ENCODE results near the gene SPNS3. TPM values are rescaled to one million over a fixed set of nuclear protein-coding genes. Genes with fewer than 3 reads are reported as not detected.

The SPNS3 gene
- total RNA-seq, 1 experiment from 2014 or later: 0.37 TPM

- BruUV-seq (replicated peaks): no TSS peak
- Histone ChIP-seq H3K9ac (ENCODE audit: low read length) (no peak overlapping the region), H3K9me3 (ENCODE audit: control insufficient read depth in 1 of 2, insufficient read depth in 1 of 2, low read depth in 1 of 2, low read length in 2 of 2) (no peaks in the 10 kb centered on the region), H3K36me3 (ENCODE audit: control insufficient read depth in 1 of 2, insufficient read depth in 2 of 2, low read length in 2 of 2) (no peaks in the 10 kb centered on the region), H3K4me1 (ENCODE audit: control insufficient read depth in 1 of 2, insufficient read depth in 2 of 2, low read length in 2 of 2) (peaks cover 29 to 52% of the 10 kb centered on the region in 2 experiments), H3K4me3 (replicated peaks in 1 of 2; ENCODE audit: low read depth in 1 of 2, low read length in 2 of 2) (no peak overlapping the region), H2AFZ (ENCODE audit: low read depth, low read length, poor library complexity, severe bottlenecking) (no peak overlapping the region), H3K4me2 (ENCODE audit: low read length) (no peak overlapping the region), H3K9me2 (ENCODE audit: insufficient read depth) (no peaks in the 10 kb centered on the region), H3K79me2 (ENCODE audit: insufficient read depth, low read length) (no peaks in the 10 kb centered on the region), H3K27me3 (ENCODE audit: insufficient read depth, low read length) (no peaks in the 10 kb centered on the region), H4K20me1 (ENCODE audit: insufficient read depth) (no peaks in the 10 kb centered on the region), H3K27ac (ENCODE audit: low read depth, low read length) (no peak overlapping the region)
- intact Hi-C loops (cut with micrococcal nuclease): no loop called here
- DNase-seq (ENCODE audit: low read depth, low spot score) (no peak), ATAC-seq (no peak)
- CTCF ChIA-PET: no interaction called here
- POLR2A ChIA-PET: no interaction called here
- RAD21 ChIA-PET (ENCODE audit: low non-redundant PET in 1 of 2, low total read pairs in 2 of 2, uncharacterized antibody in 2 of 2, unreplicated experiment in 2 of 2): no interaction called here
- TF ChIP-seq CTCF (IDR thresholded peaks at IDR 0.05 in 2 of 3, conservative IDR thresholded peaks at IDR 0.05 in 1 of 3; ENCODE audit: borderline replicate concordance in 1 of 3, insufficient read depth in 1 of 3, low read depth in 2 of 3, low read length in 2 of 3) (no peak), ZFX (IDR thresholded peaks at IDR 0.05) (no peak), YY1 (IDR thresholded peaks at IDR 0.05; ENCODE audit: extremely low read depth, insufficient replicate concordance, low read depth, low read length) (no peak), SRF (IDR thresholded peaks at IDR 0.05; ENCODE audit: low read depth) (no peak), SP1 (IDR thresholded peaks at IDR 0.05; ENCODE audit: low read depth) (no peak), JUND (IDR thresholded peaks at IDR 0.05) (no peak), CEBPB (IDR thresholded peaks at IDR 0.05; ENCODE audit: low read depth) (no peak), EZH2phosphoT487 (IDR thresholded peaks at IDR 0.05; ENCODE audit: borderline replicate concordance) (no peak), ATF3 (IDR thresholded peaks at IDR 0.05) (no peak), ZNF274 (IDR thresholded peaks at IDR 0.05; ENCODE audit: low read depth, low read length) (no peak)
Observed at GRCh38 chr17:4478318-4478830, 44.6 kb downstream of the SPNS3 start.

Measured in HCT116 (cell line).